ENCODE data around the gene B3GLCT.

Gene B3GLCT

DNA sequence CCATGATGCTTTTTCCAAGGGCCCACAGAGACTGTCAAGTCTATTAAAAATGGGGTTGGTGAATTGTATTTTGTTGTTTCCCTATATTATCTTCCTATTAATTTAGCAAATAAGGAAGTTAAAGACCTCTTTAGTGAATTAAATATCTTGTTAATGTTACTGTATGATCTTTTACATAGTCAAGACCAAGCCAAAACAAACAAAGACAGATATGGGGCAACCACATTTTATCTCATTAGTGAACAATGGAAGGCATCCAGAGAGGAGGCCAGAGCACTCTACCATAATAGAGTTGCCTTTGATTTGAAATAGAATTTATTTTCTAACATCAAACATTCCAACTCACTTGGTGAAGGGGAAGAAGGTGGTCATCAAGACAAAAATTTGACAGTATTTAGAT, 169.4 kb downstream of the B3GLCT start:
- H3K4me3 ChIP-seq (ENCODE audit: low read depth, low read length) = no peak overlapping the region
- TF ChIP-seq, protein P1, sequence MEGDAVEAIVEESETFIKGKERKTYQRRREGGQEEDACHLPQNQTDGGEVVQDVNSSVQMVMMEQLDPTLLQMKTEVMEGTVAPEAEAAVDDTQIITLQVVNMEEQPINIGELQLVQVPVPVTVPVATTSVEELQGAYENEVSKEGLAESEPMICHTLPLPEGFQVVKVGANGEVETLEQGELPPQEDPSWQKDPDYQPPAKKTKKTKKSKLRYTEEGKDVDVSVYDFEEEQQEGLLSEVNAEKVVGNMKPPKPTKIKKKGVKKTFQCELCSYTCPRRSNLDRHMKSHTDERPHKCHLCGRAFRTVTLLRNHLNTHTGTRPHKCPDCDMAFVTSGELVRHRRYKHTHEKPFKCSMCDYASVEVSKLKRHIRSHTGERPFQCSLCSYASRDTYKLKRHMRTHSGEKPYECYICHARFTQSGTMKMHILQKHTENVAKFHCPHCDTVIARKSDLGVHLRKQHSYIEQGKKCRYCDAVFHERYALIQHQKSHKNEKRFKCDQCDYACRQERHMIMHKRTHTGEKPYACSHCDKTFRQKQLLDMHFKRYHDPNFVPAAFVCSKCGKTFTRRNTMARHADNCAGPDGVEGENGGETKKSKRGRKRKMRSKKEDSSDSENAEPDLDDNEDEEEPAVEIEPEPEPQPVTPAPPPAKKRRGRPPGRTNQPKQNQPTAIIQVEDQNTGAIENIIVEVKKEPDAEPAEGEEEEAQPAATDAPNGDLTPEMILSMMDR (IDR thresholded peaks at IDR 0.05; ENCODE audit: low read depth, low read length, missing control alignments) = no peak
- no peak for DNase-seq (ENCODE audit: low read depth)

DNA sequence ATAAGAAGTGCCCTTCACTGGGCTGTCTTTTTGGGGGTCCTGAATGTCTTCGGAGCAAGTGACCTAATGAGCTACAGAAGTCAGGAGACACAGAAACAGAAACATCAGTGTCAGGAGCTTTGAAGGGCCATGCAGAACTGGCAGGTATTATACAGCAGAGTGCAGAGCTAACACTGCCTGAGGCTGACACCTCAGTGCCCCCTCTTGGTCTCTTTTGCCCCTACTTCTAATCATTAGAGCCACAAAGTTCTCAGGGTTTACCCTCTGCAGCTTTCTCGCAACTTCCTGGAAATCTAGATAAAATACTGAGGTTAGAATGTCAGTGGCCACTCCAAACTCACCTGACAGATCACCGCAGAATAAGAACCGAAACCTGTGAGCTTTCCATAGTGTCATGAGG, 172.7 kb downstream of the B3GLCT start:
- TF ChIP-seq, protein P1 (IDR thresholded peaks at IDR 0.05; ENCODE audit: low read depth, low read length, missing control alignments) = no peak
- no peak overlapping the region for H3K4me3 ChIP-seq (ENCODE audit: low read depth, low read length)
- no peak for DNase-seq (ENCODE audit: low read depth)

DNA sequence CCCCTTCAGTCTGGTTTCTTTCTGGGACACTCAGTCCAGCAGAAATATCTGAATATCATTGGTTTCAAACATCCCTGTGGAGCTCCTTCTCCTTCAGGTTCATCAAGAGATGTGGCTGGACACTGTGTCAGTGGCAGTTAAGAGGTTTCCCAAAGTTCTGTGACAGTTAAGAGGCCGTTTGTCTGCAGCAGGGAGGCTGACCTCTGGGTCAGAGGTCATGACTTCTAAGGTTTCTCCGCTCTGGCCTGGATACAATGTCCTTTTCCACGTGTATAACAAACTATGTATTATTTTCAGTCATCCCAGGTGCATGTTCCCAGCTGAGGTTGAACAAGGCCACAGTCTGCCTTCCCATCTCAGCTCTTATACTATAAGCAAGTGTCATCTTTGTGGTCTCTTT, 174.9 kb downstream of the B3GLCT start:
- no peak for DNase-seq (ENCODE audit: low read depth)
- no peak overlapping the region for H3K4me3 ChIP-seq (ENCODE audit: low read depth, low read length)
- TF ChIP-seq, protein P1 (IDR thresholded peaks at IDR 0.05; ENCODE audit: low read depth, low read length, missing control alignments) = no peak

DNA sequence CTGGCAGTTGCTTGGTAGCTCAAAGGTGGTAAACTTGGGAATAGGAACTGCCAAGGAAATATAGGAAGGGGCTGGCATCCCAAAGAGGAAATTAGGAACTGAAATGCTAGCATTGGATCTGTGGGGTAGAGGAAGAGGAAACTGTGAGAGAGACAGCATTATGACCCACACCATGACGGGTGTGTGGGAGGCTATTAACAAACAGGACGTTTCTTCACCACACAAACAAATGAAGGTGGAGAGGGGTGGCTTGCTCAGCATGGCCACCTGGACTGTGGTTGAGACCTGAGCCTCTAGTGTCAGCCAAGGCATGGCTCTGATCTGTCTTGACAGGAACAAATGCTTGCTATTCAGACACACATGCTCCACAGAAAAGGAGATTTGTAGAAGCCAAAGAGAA, 178.2 kb downstream of the B3GLCT start:
- no peak overlapping the region for H3K4me3 ChIP-seq (ENCODE audit: low read depth, low read length)
- TF ChIP-seq, protein P1 (IDR thresholded peaks at IDR 0.05; ENCODE audit: low read depth, low read length, missing control alignments) = no peak
- DNase-seq (ENCODE audit: low read depth) = no peak

DNA sequence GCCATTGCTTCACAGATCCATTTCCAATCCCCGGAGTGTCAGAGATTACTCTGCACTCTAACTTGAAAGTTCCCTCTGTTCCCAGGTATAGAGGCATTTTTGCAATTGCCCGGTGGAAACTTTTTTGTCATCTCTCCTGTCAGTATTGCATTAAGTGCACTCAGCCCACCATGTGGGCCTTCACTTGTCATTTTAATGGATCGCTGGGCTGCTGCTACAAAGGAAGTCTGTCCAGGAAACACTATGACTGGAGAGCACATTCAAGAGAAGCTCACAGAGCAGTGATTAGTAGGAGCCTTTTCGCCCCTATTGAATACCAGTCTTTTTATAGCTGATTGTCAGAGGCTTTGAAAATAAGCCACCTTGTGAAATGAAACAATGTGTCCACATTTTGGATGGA, 180.9 kb downstream of the B3GLCT start:
- DNase-seq (ENCODE audit: low read depth) = no peak
- no peak overlapping the region for H3K4me3 ChIP-seq (ENCODE audit: low read depth, low read length)
- TF ChIP-seq, protein P1 (IDR thresholded peaks at IDR 0.05; ENCODE audit: low read depth, low read length, missing control alignments) = no peak
